Skeletal muscle satellite cell (primary cell): ENCODE measurements around the gene TTYH2.

Experiments used
- H3K27me3 ChIP-seq: 2 replicates; pipeline ENCODE4 v1.7.0; 2013; ENCODE audit warnings: low read length; ENCODE audit not compliant: control insufficient read depth, insufficient read depth
- H3K36me3 ChIP-seq: 2 replicates; pipeline ENCODE4 v1.7.0; 2013; ENCODE audit warnings: mild to moderate bottlenecking, control low read depth, low read length; ENCODE audit not compliant: insufficient read depth
- H3K4me1 ChIP-seq: 2 replicates; pipeline ENCODE4 v1.7.0; 2013; ENCODE audit warnings: low read length; ENCODE audit not compliant: control insufficient read depth, insufficient read depth
- H3K4me2 ChIP-seq: 2 replicates; pipeline ENCODE4 v1.7.0; 2013; ENCODE audit warnings: mild to moderate bottlenecking, low read length
- H3K4me3 ChIP-seq: 2 replicates; pipeline ENCODE4 v1.7.0; 2013; ENCODE audit warnings: low read length
- H3K9ac ChIP-seq: 2 replicates; pipeline ENCODE4 v1.7.0; 2013; ENCODE audit warnings: mild to moderate bottlenecking, low read depth, low read length, moderate library complexity
- H3K9me3 ChIP-seq: replicated peaks from 2 replicates; pipeline ENCODE4 v1.7.0; 2013; ENCODE audit warnings: mild to moderate bottlenecking, control low read depth, low read length

The TTYH2 gene

GRCh38 chr17:74243013-74243755, 29.8 kb downstream of the TTYH2 start:
- no peaks in the 10 kb centered on the region for H3K27me3 ChIP-seq
- no peak overlapping the region for H3K4me3 ChIP-seq
- no peak overlapping the region for H3K9ac ChIP-seq
- H3K9me3 ChIP-seq: no peaks in the 10 kb centered on the region
- no peaks in the 10 kb centered on the region for H3K36me3 ChIP-seq
- H3K4me1 ChIP-seq: no peaks in the 10 kb centered on the region
- H3K4me2 ChIP-seq: no peak overlapping the region

- no peak overlapping the region for H3K4me2 ChIP-seq
- H3K9ac ChIP-seq: no peak overlapping the region
- H3K9me3 ChIP-seq: no peaks in the 10 kb centered on the region
- no peak overlapping the region for H3K4me3 ChIP-seq
- no peaks in the 10 kb centered on the region for H3K36me3 ChIP-seq
- H3K4me1 ChIP-seq: no peaks in the 10 kb centered on the region
- no peaks in the 10 kb centered on the region for H3K27me3 ChIP-seq
Measured at GRCh38 chr17:74244128-74244527, 30.8 kb downstream of the TTYH2 start.

- H3K9ac ChIP-seq: no peak overlapping the region
- no peaks in the 10 kb centered on the region for H3K36me3 ChIP-seq
Measured at GRCh38 chr17:74244548-74244947, 31.2 kb downstream of the TTYH2 start.

GRCh38 chr17:74245145-74245831, 31.9 kb downstream of the TTYH2 start:
- Histone ChIP-seq H3K9ac (no peak overlapping the region), H3K4me1 (no peaks in the 10 kb centered on the region)

More at GRCh38 chr17:74244548-74244947, 31.2 kb downstream of the TTYH2 start:
- H3K9me3 ChIP-seq: no peaks in the 10 kb centered on the region
- H3K4me3 ChIP-seq: no peak overlapping the region
- no peaks in the 10 kb centered on the region for H3K27me3 ChIP-seq
- no peak overlapping the region for H3K4me2 ChIP-seq
- H3K4me1 ChIP-seq: no peaks in the 10 kb centered on the region

GRCh38 chr17:74245871-74246270, 32.5 kb downstream of the TTYH2 start:
- no peak overlapping the region for H3K4me3 ChIP-seq

More at GRCh38 chr17:74245145-74245831, 31.9 kb downstream of the TTYH2 start:
- Histone ChIP-seq H3K4me2 (no peak overlapping the region), H3K4me3 (no peak overlapping the region), H3K27me3 (no peaks in the 10 kb centered on the region), H3K9me3 (no peaks in the 10 kb centered on the region), H3K36me3 (no peaks in the 10 kb centered on the region)

DNA sequence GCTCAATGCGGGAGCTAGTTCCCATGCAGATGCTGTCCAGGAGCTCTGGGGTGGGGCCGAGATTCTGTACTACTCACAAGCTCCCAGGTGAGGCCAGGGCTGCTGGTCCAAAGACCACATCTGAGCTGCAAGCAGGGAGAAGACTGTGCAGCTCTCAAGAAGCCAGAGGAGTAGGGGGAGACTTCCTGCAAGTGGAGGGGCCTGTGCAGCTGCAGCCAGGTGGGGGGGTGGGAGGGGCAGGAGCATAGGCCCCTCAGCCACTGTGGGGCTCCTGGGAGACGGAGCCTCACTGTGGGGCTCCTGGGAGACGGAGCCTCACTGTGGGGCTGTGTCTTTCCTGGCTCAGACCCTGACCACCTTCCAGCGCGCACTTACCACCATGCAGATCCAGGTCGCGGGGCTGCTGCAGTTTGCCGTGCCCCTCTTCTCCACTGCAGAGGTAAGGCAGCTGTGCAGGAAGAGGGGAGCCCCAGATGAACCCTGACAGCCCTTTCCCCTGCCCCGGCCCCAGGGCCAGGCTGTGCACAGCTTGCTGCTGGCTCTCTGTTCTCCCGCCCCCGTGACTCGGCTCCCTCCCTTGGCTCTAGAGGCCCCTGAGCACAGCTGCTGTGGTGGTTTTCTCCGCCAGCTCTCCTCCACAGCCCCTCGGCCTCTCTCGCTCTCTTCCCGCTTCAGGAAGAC, 36.4 kb downstream of the TTYH2 start:
- no peak overlapping the region for H3K4me2 ChIP-seq
- no peaks in the 10 kb centered on the region for H3K36me3 ChIP-seq
- no peaks in the 10 kb centered on the region for H3K4me1 ChIP-seq
- H3K9ac ChIP-seq: no peak overlapping the region
- H3K9me3 ChIP-seq: no peaks in the 10 kb centered on the region
- no peaks in the 10 kb centered on the region for H3K27me3 ChIP-seq
- H3K4me3 ChIP-seq: no peak overlapping the region

More at GRCh38 chr17:74245871-74246270, 32.5 kb downstream of the TTYH2 start:
- Histone ChIP-seq H3K9me3 (no peaks in the 10 kb centered on the region), H3K4me1 (no peaks in the 10 kb centered on the region), H3K4me2 (no peak overlapping the region), H3K36me3 (no peaks in the 10 kb centered on the region), H3K9ac (no peak overlapping the region), H3K27me3 (no peaks in the 10 kb centered on the region)

DNA sequence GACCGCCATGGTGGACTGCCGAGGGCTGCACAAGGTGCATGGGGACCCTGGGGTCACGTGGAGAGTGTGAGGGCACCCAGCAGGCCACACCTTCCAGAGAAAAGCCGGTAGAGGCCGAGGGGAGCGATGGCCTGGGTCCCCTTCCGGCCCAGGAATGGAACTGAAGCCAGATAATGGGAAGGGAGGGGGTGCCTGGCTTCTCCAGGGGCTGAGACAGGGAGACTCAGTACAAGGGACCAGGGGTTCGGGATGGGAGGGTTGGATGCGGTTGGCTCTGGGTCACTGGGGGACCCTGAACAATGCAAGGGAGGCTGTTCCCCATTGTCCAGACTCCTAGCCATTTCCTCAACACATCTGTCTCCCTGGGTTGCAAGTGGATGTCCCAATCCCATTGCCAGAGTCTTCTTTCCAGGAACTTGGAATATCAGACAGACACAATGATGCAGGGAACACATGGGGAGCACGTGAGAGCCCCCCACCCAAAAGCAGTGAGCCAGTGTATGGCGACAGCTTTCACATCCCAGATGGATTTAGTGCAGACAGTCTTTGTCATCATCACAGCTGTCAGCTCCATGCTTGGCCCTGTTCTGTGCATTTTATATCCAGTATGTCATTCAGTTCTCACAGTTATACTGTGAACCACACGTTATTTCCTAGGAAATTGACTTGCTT, 37.1 kb downstream of the TTYH2 start:
- Histone ChIP-seq H3K36me3 (no peaks in the 10 kb centered on the region), H3K4me2 (no peak overlapping the region), H3K27me3 (no peaks in the 10 kb centered on the region), H3K4me3 (no peak overlapping the region), H3K4me1 (no peaks in the 10 kb centered on the region), H3K9ac (no peak overlapping the region), H3K9me3 (no peaks in the 10 kb centered on the region)

DNA sequence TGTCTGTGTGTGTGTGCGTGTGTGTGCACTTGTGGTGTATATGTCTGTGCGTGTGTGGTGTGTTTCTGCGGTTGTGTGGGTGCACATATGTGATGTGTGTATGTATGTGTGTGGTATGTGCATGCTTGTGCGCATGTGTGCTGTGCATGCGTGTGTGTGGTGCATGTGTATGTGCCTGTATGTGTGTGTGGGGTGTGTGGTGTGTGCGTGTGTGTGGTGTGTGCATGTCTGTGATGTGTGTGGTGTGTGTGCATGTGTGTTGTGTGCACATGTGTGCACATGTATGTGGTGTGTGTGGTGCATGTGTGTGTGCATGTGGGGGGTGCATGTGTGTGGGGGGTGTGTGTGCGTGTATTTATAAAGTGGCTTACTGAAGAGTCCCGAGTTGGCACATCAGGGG, 37.7 kb downstream of the TTYH2 start:
- Histone ChIP-seq H3K9ac (no peak overlapping the region), H3K4me1 (no peaks in the 10 kb centered on the region), H3K9me3 (no peaks in the 10 kb centered on the region), H3K36me3 (no peaks in the 10 kb centered on the region), H3K4me3 (no peak overlapping the region), H3K4me2 (no peak overlapping the region), H3K27me3 (no peaks in the 10 kb centered on the region)

GRCh38 chr17:74251569-74251968, 38.2 kb downstream of the TTYH2 start:
- Histone ChIP-seq H3K27me3 (no peaks in the 10 kb centered on the region), H3K4me2 (no peak overlapping the region), H3K36me3 (no peaks in the 10 kb centered on the region), H3K4me3 (no peak overlapping the region), H3K9me3 (no peaks in the 10 kb centered on the region), H3K4me1 (no peaks in the 10 kb centered on the region), H3K9ac (no peak overlapping the region)

GRCh38 chr17:74252211-74252610, 38.8 kb downstream of the TTYH2 start:
- no peak overlapping the region for H3K9ac ChIP-seq
- H3K4me1 ChIP-seq: no peaks in the 10 kb centered on the region
- H3K27me3 ChIP-seq: no peaks in the 10 kb centered on the region
- no peak overlapping the region for H3K4me2 ChIP-seq
- H3K4me3 ChIP-seq: no peak overlapping the region
- H3K9me3 ChIP-seq: no peaks in the 10 kb centered on the region
- no peaks in the 10 kb centered on the region for H3K36me3 ChIP-seq

GRCh38 chr17:74253036-74253435, 39.7 kb downstream of the TTYH2 start:
- no peaks in the 10 kb centered on the region for H3K36me3 ChIP-seq
- no peak overlapping the region for H3K9ac ChIP-seq
- H3K9me3 ChIP-seq: no peaks in the 10 kb centered on the region

More at GRCh38 chr17:74253036-74253435, 39.7 kb downstream of the TTYH2 start:
- H3K27me3 ChIP-seq: no peaks in the 10 kb centered on the region
- H3K4me2 ChIP-seq: no peak overlapping the region
- no peaks in the 10 kb centered on the region for H3K4me1 ChIP-seq
- no peak overlapping the region for H3K4me3 ChIP-seq
